ENCODE measurements around the gene PIGS. TPM values are rescaled to one million over a fixed set of nuclear protein-coding genes. Genes with fewer than 3 reads are reported as not detected.

PIGS gene
- total RNA-seq, 6 experiments from 2014 or later: 69.5 to 94.7 (median 78.0) TPM

GRCh38 chr17:28554565-28554964 is 16.8 kb downstream of the PIGS start:
- no peak overlapping the region for H3K27ac Mint-ChIP-seq
- peak; percentile 55; the same call in 1 of the 2 replicates for TF ChIP-seq CTCF (IDR thresholded peaks at IDR 0.05)
- no peaks in the 10 kb centered on the region; the same call in none of the 2 replicates for H3K27me3 Mint-ChIP-seq (ENCODE audit: insufficient read depth)
- H3K4me1 Mint-ChIP-seq (ENCODE audit: low read depth): peaks cover 23% of the 10 kb centered on the region
- no peaks in the 10 kb centered on the region for H3K9me3 Mint-ChIP-seq
- H3K4me3 Mint-ChIP-seq: no peak overlapping the region
- DNase-seq: no peak
- peaks cover 23% of the 10 kb centered on the region for H3K36me3 Mint-ChIP-seq (ENCODE audit: low read depth)

DNA sequence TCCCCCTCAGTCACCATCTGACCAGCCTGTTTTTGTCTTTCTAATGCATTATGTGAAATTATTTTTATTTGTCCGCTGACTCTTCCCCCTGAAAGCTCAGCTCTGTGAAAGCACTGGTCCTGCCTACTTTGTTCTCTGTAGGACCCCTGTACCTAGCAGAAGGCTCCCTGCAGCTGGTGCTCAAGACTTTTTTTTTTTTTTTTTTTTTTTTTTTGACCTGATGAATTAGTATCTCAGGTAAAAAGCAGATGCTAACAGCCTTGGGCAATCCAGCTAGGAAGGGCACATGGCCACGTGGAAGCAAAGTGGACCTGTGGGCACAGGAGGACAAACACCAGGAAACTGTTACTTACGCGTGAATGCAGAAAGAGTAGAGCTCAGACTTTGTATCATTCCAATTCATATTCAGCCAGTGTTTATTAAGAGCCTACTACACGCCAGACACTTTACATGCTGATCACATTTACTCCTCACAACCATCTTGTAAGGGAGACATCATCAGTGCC is 18.3 kb downstream of the PIGS start:
- DNase-seq: no peak
- no peak for TF ChIP-seq CTCF (IDR thresholded peaks at IDR 0.05)
- H3K27me3 Mint-ChIP-seq (ENCODE audit: insufficient read depth): no peaks in the 10 kb centered on the region; the same call in 1 of the 2 replicates
- H3K9me3 Mint-ChIP-seq: no peaks in the 10 kb centered on the region
- H3K4me1 Mint-ChIP-seq (ENCODE audit: low read depth): peaks cover 27% of the 10 kb centered on the region
- peak overlapping the region; percentile 91 for H3K4me3 Mint-ChIP-seq
- peaks cover 17% of the 10 kb centered on the region for H3K36me3 Mint-ChIP-seq (ENCODE audit: low read depth)
- peak overlapping the region; percentile 67 for H3K27ac Mint-ChIP-seq

DNA sequence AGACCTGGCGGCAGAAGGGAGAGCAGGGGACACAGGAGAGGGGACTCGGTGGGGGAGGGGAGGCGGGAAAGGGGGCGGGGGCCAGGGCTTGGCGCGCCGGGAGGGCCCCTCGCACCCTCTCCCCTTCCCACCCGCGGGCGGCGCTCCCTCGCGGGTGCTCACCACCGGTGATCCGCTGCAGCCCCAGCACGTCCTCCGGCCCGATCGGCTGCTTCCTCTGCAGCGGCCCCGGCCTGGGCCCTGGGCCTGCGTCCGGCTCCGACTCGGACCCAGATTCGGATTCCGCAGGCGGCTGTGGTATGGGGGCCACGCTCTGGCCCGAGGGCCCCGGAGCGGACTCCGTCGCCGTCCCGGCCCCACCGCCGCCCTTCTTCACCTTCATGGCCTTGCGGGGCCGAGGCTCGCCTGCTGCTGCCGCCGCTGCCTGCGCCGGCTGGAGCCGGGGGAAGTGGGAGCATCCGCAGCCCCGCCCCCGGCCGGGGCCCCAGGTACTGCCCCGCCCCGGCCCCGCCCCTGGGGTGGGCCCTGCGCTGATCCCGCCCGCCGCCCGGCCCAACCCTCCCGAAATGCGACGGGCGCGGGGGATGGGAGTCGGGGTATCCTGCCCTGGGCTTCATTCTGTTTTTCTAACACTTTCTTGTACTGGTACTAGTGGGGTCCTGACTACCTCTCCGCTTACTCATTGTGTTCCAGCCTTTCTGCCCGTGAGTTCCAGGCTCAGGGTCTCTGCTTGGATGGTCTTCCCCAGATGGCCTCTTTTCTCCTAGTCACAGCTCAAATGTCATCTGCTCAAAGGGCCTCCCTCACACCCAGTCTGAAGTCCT is 18.9 kb downstream of the PIGS start, which contains the start of gene UNC119:
UNC119 (minus strand) TSS at position 449 of the 824 bp plus-strand sequence; CDS start at position 382, 67 bp downstream.
- peak; percentile 33 for DNase-seq

GRCh38 chr17:28551421-28552175 is 19.7 kb downstream of the PIGS start:
- H3K27ac Mint-ChIP-seq: peak overlapping the region; percentile 24; the same call in 1 of the 2 replicates
- H3K36me3 Mint-ChIP-seq (ENCODE audit: low read depth): peaks cover 17% of the 10 kb centered on the region
- no peaks in the 10 kb centered on the region for H3K9me3 Mint-ChIP-seq
- H3K27me3 Mint-ChIP-seq (ENCODE audit: insufficient read depth): no peaks in the 10 kb centered on the region; the same call in 1 of the 2 replicates
- DNase-seq: no peak
- no peak for TF ChIP-seq CTCF (IDR thresholded peaks at IDR 0.05)
- H3K4me1 Mint-ChIP-seq (ENCODE audit: low read depth): peaks cover 30% of the 10 kb centered on the region
- peak overlapping the region; percentile 91 for H3K4me3 Mint-ChIP-seq

More for the DNA sequence above, 18.9 kb downstream of the PIGS start, which contains the start of gene UNC119:
- H3K27me3 Mint-ChIP-seq (ENCODE audit: insufficient read depth): no peaks in the 10 kb centered on the region; the same call in 1 of the 2 replicates
- no peaks in the 10 kb centered on the region for H3K9me3 Mint-ChIP-seq
- H3K4me3 Mint-ChIP-seq: peak within 1 kb of the TSS; percentile 91
- peak within 1 kb of the TSS; percentile 67 for H3K27ac Mint-ChIP-seq
- peaks cover 17% of the 10 kb centered on the region for H3K36me3 Mint-ChIP-seq (ENCODE audit: low read depth)
- H3K4me1 Mint-ChIP-seq (ENCODE audit: low read depth): peaks cover 29% of the 10 kb centered on the region
- no peak for TF ChIP-seq CTCF (IDR thresholded peaks at IDR 0.05)

- Mint-ChIP-seq H3K4me1 (ENCODE audit: low read depth) (peaks cover 37% of the 10 kb centered on the region), H3K9me3 (no peaks in the 10 kb centered on the region), H3K27me3 (ENCODE audit: insufficient read depth) (no peaks in the 10 kb centered on the region), H3K27ac (no peak overlapping the region), H3K36me3 (ENCODE audit: low read depth) (peaks cover 9% of the 10 kb centered on the region; the same call in 1 of the 2 replicates), H3K4me3 (peak overlapping the region; percentile 91)
- TF ChIP-seq CTCF (IDR thresholded peaks at IDR 0.05): no peak
- no peak for DNase-seq
These were observed 20.5 kb downstream of the PIGS start for GRCh38 chr17:28550858-28551257.

Data from HFFc6 (cell line).